Measurements from ENCODE around the gene CAMK2G.
"Not testable (repeated sequence)": the region's sequence is repeated elsewhere in the genome, so short reads cannot be mapped to it uniquely, and the experiment has no call there.

CAMK2G gene

GRCh38 chr10:73797324-73798025, 76.9 kb downstream of the CAMK2G start:
- DNase-seq, result no peak

GRCh38 chr10:73796766-73797165, 77.6 kb downstream of the CAMK2G start:
- DNase-seq, result no peak

- not testable (repeated sequence) for DNase-seq
These were observed 78.3 kb downstream of the CAMK2G start for GRCh38 chr10:73796035-73796434.

- DNase-seq, result not testable (repeated sequence)
These were observed 78.9 kb downstream of the CAMK2G start for GRCh38 chr10:73795491-73795890.

GRCh38 chr10:73793456-73793855, 80.9 kb downstream of the CAMK2G start:
- no peak for DNase-seq

- no peak for DNase-seq
These were observed 82.4 kb downstream of the CAMK2G start for GRCh38 chr10:73791871-73792400.

- no peak for DNase-seq
These were observed 83.3 kb downstream of the CAMK2G start for GRCh38 chr10:73790886-73791625.

- DNase-seq, result no peak
These were observed 84.7 kb downstream of the CAMK2G start for GRCh38 chr10:73789659-73790055.

- no peak for DNase-seq
These were observed 85.3 kb downstream of the CAMK2G start for GRCh38 chr10:73788864-73789658.

- not testable (repeated sequence) for DNase-seq
These were observed 87.1 kb downstream of the CAMK2G start for GRCh38 chr10:73787031-73787800.

GRCh38 chr10:73786512-73786885, 87.9 kb downstream of the CAMK2G start:
- no peak for DNase-seq

GRCh38 chr10:73785721-73786511, 88.4 kb downstream of the CAMK2G start:
- peak in 15 of 56 donors; percentile 14 to 71 (median 42) for DNase-seq

GRCh38 chr10:73785211-73785720, 89.1 kb downstream of the CAMK2G start, which contains the start of gene ZSWIM8:
TSS of gene ZSWIM8 (plus strand) at chr10:73785606. CDS start at chr10:73785879, 273 bp downstream.
- DNase-seq, result peak; percentile 67 to 99 (median 90)

- DNase-seq, result no peak
These were observed 91.6 kb downstream of the CAMK2G start for GRCh38 chr10:73782749-73783085.

GRCh38 chr10:73781879-73782748, 92.2 kb downstream of the CAMK2G start, which contains the start of gene CHCHD1:
TSS of gene CHCHD1 (plus strand) at chr10:73782048. CDS start at chr10:73782076, 28 bp downstream.
- DNase-seq, result peak in 55 of 56 donors; percentile 46 to 94 (median 84)

- DNase-seq, result no peak
These were observed 92.8 kb downstream of the CAMK2G start for GRCh38 chr10:73781548-73781878.

GRCh38 chr10:73780966-73781365, 93.4 kb downstream of the CAMK2G start:
- DNase-seq, result no peak

- DNase-seq, result no peak
These were observed 94.1 kb downstream of the CAMK2G start for GRCh38 chr10:73780301-73780700.

Measured in nucleus accumbens (tissue), 56 donors.